Kidney (tissue), 14 donors: ENCODE results near the gene CACNA2D1. TPM values are rescaled to one million over a fixed set of nuclear protein-coding genes. Genes with fewer than 3 reads are reported as not detected.

Experiments
- DNase-seq, 5 donors: peaks; one replicate each; pipeline ENCODE4 v3.0.0-alpha.2; 2013 to 2020
- FAIRE-seq: peaks from 2 replicates; lab custom pipeline; 2012; peaks lifted over from hg19 to GRCh38; lab: Jason Lieb, UNC
- H3K27ac ChIP-seq, 2 donors: one replicate each; pipeline ENCODE4 v1.7.0; 2013; ENCODE audit warnings: low read depth in 2 of 2, low read length in 2 of 2, inconsistent platforms in 1 of 2
- H3K27me3 ChIP-seq: one replicate; pipeline ENCODE4 v1.7.1; 2013; ENCODE audit warnings: low read length, inconsistent platforms; ENCODE audit not compliant: control insufficient read depth, insufficient read depth
- H3K36me3 ChIP-seq, 3 donors: one replicate each; pipeline versions ENCODE4 v1.7.0 to v1.7.1; 2013; ENCODE audit warnings: low read length in 3 of 3, control low read depth in 1 of 3, inconsistent platforms in 1 of 3; ENCODE audit not compliant: insufficient read depth in 3 of 3, control insufficient read depth in 2 of 3
- H3K4me1 ChIP-seq, 3 donors: one replicate each; pipeline versions ENCODE4 v1.7.0 to v1.7.1; 2013; ENCODE audit warnings: low read length in 3 of 3, inconsistent platforms in 1 of 3, low read depth in 1 of 3; ENCODE audit not compliant: control insufficient read depth in 2 of 3, insufficient read depth in 2 of 3
- H3K4me3 ChIP-seq, 3 donors: one replicate each; pipeline versions ENCODE4 v1.7.0 to v1.8.1; 2013; ENCODE audit warnings: low read length in 3 of 3, control low read depth in 1 of 3, inconsistent platforms in 1 of 3
- H3K9ac ChIP-seq, 3 donors: one replicate each; pipeline versions ENCODE4 v1.7.0 to v1.7.1; 2013; ENCODE audit warnings: low read length in 3 of 3, control low read depth in 1 of 3, inconsistent platforms in 1 of 3
- H3K9me3 ChIP-seq, 3 donors: one replicate each; pipeline versions ENCODE4 v1.7.0 to v1.7.1; 2013; ENCODE audit warnings: low read length in 3 of 3, control low read depth in 1 of 3, inconsistent platforms in 1 of 3; ENCODE audit not compliant: control insufficient read depth in 2 of 3, insufficient read depth in 1 of 3
- CTCF ChIP-seq: IDR thresholded peaks from 3 replicates; pipeline ENCODE4 v1.5.1; 2012; ENCODE audit warnings: mild to moderate bottlenecking, moderate library complexity, borderline replicate concordance; ENCODE audit not compliant: insufficient read depth; ENCODE audit errors: extremely low read depth
- intact Hi-C: fragments of 100-400 bp; cut with DNase I; formaldehyde crosslinking; loops from one replicate; pipeline ENCODE4 v1.11.1; 2022
- polyA plus RNA-seq: library from polyadenylated mRNA; stranded (reverse); fragments of 350-450 nt; fragmentation: Illumina TruSeq; extraction: RNeasy Lipid Tissue Mini Kit (QIAGEN cat#74804); gene quantifications from one replicate; pipeline ENCODE4 v1.2.3, GENCODE V29; 2014; ENCODE audit warnings: low read depth, low replicate concordance; ENCODE audit not compliant: insufficient read depth
- total RNA-seq: library from RNA; stranded (reverse); fragmentation: NEBNext Ultra II Directional; extraction: Animal tissue kit (Norgen Biotek cat#: 25700); gene quantifications from one replicate; pipeline ENCODE4 v1.2.1, GENCODE V29; 2021
- donor health status: control.
- donor health status: control.
- donor health status: control.
- donor health status: control.
- donor health status: control.
- donor health status: DM: yes; HTN: yes; CAD: no.
- donor health status: Normal renal cell carcinoma (clear cell type).

Gene CACNA2D1
- total and polyA plus RNA-seq, 2 donors from 2014 or later: 3.5 to 18.3 TPM

GRCh38 chr7:82081644-82082224 is 361.8 kb downstream of the CACNA2D1 start:
- no peak for FAIRE-seq
- Histone ChIP-seq H3K9ac (no peak overlapping the region), H3K4me3 (no peak overlapping the region), H3K27me3 (no peaks in the 10 kb centered on the region), H3K4me1 (no peaks in the 10 kb centered on the region), H3K9me3 (no peaks in the 10 kb centered on the region), H3K36me3 (peaks cover 0 to 4% (median 3%) of the 10 kb centered on the region in 3 donors), H3K27ac (no peak overlapping the region)
- intact Hi-C loops: no loop called here
- TF ChIP-seq CTCF: no peak
- peak in 1 of 5 donors; percentile 37 for DNase-seq

GRCh38 chr7:82080254-82080927 is 363.2 kb downstream of the CACNA2D1 start:
- intact Hi-C loops: no loop called here
- H3K36me3 ChIP-seq: peaks cover 0 to 4% (median 3%) of the 10 kb centered on the region in 3 donors
- FAIRE-seq: no peak
- no peaks in the 10 kb centered on the region for H3K9me3 ChIP-seq
- H3K4me1 ChIP-seq: no peaks in the 10 kb centered on the region
- H3K4me3 ChIP-seq: no peak overlapping the region
- no peak overlapping the region for H3K27ac ChIP-seq
- no peak for TF ChIP-seq CTCF
- peak in 2 of 5 donors; percentile 3 to 12 for DNase-seq
- no peaks in the 10 kb centered on the region for H3K27me3 ChIP-seq
- H3K9ac ChIP-seq: no peak overlapping the region

GRCh38 chr7:82079527-82079926 is 364.1 kb downstream of the CACNA2D1 start:
- Histone ChIP-seq H3K9ac (no peak overlapping the region), H3K4me3 (no peak overlapping the region), H3K36me3 (peaks cover 0 to 4% (median 3%) of the 10 kb centered on the region in 3 donors), H3K9me3 (no peaks in the 10 kb centered on the region), H3K27me3 (no peaks in the 10 kb centered on the region), H3K4me1 (no peaks in the 10 kb centered on the region), H3K27ac (no peak overlapping the region)
- no peak for DNase-seq
- FAIRE-seq: no peak
- no peak for TF ChIP-seq CTCF
- intact Hi-C loops: no loop called here
